HG03442 (cell line): Measurements from ENCODE around the gene SHE.

Experiments
- ATAC-seq: cut with Tn5 transposase; IDR thresholded peaks from one replicate; pipeline ENCODE4 v1.9.1; 2021; ENCODE audit warnings: mild to moderate bottlenecking, moderate library complexity; ENCODE audit not compliant: unreplicated experiment

SHE gene

DNA sequence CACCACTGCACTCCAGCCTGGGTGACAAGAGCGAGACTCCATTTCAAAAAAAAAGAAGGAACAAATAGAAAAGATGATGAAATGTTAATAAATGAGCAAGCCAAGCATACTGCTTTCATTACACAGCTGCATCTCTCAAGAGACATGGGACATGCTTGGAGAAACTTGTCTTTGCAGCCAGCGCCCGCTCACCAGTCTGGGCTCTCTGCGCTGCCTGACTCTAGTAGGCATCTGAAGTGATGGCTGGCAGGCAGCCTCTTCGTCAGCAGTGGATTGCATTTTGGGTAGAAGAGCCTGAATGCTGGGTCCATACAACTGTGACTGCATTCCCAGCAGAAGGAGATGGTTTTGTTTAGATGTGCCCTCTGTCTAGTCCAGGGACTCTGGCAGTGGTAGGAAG is 49.1 kb downstream of the SHE start:
- ATAC-seq, result no peak

DNA sequence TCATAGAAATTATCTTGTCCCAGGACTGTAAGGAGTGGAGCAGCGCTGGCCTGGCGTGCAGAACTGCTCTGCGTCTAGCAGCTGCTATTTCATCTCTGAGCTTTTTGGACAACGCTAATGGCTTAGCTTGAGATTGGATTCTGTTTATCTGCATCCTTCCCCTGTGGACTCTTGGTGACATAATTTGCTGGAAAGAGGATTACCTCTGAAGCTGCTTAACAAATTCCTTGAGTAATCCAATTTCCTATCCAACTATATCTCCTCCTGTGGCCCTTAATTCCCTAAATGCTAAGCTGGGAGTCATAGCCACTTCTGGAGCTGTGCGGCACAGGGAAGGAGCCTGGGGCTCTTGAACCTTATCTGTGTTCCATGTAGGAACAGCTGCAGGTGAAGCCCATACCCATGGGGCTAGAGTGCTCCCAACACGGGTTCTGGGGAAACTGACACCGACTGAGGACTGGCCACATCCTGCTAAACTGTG is 53.8 kb downstream of the SHE start:
- ATAC-seq, result no peak

DNA sequence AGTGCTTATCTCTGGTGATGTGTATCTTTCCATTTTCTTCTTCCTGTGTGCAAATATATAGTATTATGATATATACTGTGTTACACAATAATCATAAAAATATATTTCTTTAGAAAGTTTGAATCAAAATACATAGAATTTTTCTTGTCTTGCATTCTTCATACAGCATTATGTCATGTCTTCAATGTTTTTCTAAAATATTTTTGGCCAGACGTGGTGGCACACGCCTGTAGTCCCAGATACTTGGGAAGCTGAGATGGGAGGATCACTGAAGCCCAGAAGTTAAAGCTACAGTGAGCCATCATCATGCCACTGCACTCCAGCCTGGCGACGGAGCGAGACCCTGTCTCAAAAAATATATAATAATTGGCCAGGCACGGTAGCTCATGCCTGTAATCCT is 55.4 kb downstream of the SHE start:
- no peak for ATAC-seq

DNA sequence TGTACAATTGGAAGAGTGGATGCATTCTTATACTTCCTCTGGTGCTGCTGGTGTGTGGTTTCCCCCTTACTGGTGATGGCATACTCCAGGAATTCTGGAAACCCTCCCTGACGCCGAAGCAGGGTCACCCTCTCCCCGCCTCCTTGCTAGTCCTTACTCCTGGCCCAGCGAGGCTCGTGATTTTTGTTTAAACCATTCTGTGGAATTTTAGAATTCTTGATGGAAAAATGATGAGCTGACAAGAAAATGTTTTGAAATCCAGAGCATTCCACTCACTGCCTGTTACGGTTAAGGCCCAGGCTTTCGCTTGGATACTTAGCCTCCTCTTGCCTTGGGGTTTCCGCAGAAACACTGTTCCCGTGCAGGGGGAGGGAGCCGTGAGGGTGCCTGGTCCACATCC is 55.9 kb downstream of the SHE start:
- no peak for ATAC-seq

DNA sequence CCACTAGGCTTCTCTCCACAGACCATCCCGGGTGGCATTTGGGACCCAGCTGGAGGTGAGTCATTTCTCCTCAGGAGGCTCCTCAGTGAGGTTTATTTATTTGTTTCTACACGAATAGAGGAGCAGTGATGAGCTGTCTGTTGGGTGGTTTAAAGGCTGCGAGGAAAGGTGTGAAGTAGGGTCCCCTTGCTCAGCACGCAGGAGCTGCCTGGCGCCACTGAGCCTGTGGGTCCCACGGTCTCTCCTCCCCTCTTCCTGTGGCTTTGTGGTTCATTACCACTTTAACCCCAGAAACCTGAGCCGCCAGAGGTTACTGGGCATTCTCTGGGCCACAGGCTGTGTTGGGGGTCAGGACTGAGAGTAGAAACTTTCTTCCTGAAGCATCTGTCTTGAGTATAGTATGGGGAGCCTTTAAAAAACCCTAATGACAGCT is 57.2 kb downstream of the SHE start:
- ATAC-seq, result peak; percentile 52

DNA sequence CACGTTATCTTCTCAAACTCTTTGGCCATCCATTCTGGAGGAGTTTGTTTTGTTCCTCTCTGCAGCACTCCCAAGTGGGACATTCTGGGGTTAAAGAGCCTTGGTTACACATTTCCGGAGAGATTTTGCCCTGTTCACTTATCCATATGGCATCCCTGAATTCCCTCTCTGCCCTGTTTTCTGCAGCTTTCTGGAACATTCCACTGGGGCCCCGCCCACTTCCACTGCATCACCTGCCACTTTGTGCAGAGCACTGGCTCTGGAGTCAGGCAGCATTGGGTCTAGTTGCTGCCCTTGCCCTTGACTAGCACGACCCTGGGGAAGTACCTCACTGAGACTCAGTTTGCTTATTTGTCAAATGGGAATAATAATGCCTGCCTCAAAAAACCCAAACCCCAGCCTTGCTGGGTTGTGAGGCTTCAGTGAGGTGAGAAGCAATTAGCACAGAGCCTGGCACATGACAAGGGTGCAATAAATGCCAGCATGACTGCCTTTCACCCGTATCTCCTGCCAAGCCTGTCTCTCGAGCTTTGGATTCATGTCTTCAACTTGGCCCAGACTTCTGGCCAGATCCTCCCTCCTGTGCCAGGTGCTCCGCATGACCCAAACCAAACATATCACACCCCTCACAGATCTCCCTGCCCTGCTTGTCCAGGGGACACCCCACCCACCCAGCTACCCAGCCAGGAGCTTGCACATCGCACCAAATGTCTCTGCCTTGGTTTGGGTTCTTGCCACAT is 58.8 kb downstream of the SHE start:
- no peak for ATAC-seq

DNA sequence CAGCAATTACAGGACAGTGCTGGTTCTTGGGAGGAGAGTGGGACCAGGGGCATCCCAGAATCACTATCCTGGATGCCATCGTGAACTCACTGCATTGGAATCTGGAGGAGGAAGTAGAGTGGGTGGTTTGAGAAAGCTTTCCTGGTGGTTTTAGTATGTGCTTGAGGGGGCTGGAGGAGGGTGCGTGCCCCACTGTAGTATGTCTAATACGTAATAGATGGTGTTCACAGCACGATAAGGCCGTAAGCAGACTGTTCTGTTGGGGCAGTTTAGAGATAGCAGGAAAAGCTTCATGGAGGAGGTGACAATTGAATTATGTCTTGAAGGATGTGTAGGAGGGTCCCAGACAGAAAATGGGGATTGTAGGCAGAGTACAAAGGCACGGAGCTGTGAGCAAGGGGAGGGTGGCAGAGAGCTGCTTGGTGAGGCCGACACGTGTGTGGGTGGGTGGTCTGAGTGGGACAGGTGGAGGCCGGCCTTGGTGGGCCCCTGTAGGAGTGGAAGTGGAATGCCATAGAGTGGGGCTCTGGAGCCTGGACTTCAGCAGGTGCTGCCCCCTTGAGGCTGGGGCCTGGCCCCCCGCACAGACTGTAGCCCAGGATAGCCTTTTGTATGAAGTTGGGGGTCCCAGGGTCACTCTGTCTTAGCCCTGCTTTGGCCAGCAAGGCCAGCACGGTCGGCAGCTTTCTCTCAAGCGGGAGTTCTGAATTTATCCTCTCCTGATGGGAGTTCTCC is 60.0 kb downstream of the SHE start:
- ATAC-seq, result no peak

DNA sequence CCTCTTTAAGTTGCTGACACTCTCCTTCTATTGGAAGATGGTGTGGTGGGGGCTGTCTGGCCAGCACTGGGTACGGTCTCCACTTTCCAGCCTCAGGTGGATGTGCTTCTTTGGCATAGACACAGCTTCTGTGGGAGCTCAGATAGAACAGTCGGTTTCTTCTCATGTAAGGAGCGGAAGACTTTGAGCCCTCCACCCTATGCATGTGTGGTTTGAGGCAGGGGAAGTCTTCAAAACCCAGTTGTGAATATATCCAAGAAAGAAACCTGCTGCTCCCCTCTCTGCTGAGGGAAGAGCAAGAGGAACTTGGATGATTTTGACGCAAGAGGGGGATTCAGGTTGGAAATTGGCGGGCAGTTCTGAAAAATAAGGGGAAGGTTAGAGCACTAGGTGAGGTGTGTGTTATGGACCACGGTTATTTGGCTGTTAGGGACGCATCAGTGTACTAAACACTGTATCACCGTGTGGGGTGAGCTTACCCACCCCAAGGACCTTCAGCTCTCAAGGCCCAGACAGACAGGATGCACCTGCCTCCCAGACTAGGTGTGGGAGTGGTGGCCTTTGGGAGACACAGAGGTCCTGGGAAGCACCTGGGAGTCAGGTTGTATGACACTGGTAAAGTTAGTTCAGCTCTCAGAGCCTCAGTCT is 60.8 kb downstream of the SHE start:
- ATAC-seq, result no peak

DNA sequence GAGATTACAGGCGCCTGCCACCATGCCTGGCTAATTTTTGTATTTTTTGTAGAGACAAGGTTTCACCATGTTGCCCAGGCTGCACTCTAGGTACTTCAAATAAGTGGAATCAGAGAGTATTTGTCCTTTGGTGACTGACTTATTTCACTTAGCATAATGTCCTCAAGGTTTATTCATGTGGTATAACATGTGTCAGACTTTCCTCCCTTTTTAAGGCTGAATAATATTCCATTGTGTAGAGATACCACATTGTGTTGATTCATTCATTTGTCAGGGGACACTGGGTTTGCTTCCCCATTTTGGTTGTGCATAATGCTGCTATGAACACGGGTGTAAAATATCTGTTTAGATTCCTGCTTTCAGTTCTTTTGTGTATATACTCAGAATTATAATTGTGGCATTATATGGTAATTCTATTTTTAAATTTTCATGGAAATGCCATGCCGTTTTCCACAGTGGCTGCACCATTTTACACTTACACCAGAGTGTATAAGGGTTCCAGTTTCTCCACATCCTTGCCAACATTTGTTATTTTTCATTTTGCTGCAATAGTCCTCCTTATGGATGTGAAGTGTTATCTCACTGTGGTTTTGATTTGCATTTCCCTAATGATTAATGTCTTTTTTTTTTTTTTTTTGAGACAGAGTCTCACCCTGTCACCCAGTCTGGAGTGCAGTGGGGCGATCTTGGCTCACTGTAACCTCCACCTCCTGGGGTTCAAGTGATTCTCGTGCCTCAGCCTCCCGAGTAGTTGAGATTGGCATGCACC is 62.0 kb downstream of the SHE start:
- no peak for ATAC-seq

DNA sequence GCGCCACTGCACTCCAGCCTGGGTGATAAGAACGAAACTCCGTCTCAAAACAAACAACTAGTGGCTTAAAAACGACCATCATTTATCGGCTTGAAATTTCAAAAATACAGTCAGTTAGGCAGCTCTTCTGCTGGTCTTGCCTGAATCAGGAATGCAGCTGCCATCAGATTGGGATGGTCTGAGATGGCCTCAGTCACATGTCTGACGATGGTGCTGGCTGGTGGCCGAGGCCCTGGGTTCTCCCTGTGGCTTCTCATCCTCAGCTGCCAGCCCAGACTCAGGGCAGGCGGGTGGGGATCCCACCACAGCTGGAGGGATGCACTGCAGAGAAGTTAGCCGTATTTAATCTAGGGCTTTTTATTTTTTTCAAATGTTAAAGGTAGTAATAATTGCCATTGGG is 65.8 kb downstream of the SHE start:
- no peak for ATAC-seq

DNA sequence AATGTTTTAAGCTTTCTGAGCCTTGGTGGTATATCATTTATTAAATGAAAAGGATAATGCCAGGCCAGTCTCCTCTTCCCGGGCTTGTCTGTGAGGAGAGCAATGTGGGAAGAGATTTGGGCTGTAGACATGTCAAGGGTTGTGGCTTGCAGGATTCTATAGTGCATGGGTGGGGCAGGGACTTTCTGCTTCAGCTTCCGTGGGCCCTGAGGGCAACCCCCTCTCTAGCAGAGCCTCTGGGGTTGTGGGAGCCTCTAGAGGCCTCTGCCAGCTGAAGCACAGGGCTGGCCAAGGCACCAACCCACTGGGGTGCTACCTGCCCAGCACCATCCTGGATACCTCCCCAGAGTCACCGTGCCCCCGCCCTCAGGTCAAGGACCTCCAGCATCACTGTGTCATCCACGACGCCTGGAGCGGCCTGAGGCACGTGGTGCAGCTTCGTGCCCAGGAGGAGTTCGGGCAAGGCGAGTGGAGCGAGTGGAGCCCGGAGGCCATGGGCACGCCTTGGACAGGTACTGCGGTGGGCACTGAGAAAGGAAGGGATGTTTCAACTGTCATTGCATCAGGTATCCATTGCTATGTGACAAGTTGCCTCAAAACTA is 66.5 kb downstream of the SHE start:
- no peak for ATAC-seq

DNA sequence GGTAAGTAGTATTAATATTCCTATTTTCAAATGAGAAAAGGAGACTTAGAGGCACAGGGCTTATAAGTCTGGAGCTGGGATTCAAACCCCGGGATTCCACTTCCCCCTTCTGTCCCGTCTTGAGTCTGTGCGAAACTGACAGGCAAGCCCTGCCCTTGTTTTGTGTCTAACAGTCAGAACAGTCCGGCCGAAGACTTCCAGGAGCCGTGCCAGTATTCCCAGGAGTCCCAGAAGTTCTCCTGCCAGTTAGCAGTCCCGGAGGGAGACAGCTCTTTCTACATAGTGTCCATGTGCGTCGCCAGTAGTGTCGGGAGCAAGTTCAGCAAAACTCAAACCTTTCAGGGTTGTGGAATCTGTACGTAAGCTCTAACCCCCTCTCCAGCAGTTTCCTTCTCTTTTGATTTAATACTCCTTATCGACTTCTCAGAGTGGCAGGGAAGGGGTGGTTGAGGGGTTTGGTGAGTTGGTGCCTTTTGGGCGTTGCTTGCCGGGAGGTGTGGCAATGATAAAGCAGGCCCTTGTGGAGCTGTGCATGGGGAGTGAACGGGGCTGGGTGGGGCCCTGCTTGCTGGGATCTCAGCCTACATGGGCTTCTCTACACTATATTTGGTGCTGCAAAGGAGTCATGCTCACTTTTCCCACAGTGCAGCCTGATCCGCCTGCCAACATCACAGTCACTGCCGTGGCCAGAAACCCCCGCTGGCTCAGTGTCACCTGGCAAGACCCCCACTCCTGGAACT is 67.7 kb downstream of the SHE start:
- no peak for ATAC-seq

DNA sequence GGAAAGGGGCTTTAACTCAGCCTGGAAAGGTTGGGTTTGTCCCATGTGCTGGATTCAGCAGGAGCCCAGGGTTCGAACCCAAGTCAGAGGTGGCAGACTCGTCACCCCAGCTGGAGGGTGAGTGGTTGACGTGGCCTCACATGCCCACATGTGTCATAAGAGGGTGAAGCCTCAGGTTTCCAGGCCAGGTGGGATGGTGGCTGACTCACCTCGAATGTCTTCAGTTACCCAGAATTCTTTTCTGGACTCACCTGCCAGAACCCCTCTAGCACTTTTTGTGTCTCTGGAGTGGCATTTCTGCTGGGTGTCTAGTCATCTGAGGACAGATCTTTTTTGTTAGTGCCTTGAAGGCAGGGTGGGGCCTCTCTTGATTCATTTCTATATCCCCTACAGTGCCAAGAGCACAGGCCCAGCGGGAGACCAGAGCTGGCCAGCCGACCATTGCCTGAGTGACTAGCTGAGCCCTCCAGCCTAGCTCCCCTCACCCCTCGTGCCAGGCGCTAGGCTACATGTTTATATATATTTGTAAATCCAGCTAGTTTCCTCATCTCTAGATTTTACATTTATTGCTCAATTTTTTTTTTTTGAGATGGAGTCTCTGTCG is 68.9 kb downstream of the SHE start:
- ATAC-seq, result no peak

DNA sequence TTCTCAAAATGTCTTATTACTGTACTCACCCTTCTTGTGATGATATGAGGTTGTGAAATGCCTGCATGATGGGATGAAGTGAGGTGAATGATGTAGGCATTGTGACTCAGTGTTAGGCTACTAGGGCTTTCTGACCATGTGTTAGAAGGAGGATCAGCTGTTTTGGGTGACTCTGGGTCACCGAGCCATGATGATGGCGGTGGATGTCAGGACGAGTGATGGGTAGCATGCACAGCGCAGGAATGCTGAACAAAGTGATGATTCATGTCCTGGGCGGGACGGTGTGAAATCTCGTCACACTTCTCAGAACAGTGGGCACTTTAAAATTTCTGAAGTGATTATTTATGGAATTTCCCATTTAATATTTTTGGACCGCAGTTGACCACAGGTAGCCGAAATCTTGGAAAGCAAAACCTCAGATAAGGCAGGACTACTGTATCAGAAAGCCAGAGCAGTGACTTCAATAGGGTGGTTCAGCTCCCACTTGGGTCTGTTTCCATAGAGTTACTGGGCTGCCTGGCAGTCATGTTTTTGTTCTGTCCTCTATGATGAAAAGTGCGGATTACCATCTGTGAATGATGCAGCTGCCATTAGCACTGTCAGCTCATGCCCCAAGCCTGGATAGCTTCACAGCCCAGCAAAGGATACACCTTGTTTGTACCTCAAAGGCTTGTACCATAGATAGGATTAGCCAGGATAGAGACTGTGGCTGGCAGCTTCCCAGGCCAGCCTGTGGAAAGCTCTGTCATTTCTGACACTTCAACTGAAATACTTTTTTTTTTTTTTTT is 70.4 kb downstream of the SHE start:
- ATAC-seq, result no peak

DNA sequence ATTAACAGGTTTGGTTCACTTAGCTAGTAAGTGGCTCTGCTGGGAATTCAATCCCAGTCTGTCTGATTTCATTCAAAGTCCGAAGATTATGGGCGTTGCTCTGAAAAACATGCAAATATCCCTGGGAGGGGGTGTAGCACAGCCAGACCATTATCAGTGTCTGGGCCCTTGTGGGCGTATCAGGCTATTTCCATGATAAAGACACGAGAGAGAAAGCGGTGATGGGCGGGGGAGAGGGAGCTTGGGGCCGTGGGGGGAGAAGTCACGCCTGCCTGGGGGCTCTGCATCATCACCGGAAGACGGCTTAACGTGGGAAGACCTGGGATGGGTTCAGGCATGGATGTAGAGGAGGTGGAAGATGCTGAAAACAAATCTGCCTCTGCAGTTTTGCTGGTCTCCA is 71.3 kb downstream of the SHE start:
- ATAC-seq, result no peak

DNA sequence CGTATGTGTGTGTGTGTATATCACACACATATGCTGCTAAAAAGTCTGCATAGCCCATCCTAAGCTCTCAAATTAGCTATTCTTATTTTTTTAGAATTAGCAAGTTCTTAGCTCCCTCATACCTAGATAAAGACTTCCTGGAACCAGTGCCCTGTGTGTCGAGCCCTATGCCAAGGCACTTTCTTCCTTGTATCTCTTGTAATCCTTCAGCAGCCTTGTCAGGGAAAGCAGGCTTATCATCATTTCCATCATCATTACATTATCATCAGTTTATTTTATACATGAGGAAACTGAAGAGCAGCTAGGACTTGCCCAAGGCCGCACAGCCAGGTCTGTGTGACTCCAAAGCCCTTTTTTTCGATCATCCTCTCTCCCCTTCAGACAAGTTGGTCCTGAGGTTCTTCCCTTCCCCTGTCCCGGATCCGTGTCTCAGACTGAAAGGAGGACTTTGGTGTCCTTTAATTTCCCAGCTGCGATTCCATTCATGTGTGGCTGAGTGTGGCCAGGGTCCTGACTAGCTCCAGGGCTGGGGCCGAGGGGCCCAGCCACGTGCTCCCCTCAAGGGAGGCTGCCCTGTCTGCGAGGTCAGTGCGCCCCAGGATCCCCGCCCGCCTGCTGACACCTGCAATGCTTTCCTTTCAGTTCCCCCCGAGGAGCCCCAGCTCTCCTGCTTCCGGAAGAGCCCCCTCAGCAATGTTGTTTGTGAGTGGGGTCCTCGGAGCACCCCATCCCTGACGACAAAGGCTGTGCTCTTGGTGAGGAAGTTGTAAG is 72.2 kb downstream of the SHE start:
- ATAC-seq, result no peak
